ENCODE measurements around the gene ARHGAP22.
A peak's percentile ranks its signal among the peaks of the same experiment; 100 is the strongest.
"Not testable (repeated sequence)": the region's sequence is repeated elsewhere in the genome, so short reads cannot be mapped to it uniquely, and the experiment has no call there.

Gene ARHGAP22

GRCh38 chr10:48445932-48446331 is 158.9 kb downstream of the ARHGAP22 start:
- peak; percentile 77 for DNase-seq

- peak; percentile 80 for DNase-seq
Observed at GRCh38 chr10:48444861-48445841, 159.7 kb downstream of the ARHGAP22 start.

- DNase-seq: peak; percentile 37
Observed at GRCh38 chr10:48444266-48444665, 160.6 kb downstream of the ARHGAP22 start.

- DNase-seq: no peak
Observed at GRCh38 chr10:48442809-48443177, 162.1 kb downstream of the ARHGAP22 start.

- DNase-seq: no peak
Observed at GRCh38 chr10:48442090-48442808, 162.6 kb downstream of the ARHGAP22 start.

- no peak for DNase-seq
Observed at GRCh38 chr10:48440771-48441170, 164.1 kb downstream of the ARHGAP22 start.

- no peak for DNase-seq
Observed at GRCh38 chr10:48439581-48440041, 165.3 kb downstream of the ARHGAP22 start.

GRCh38 chr10:48439031-48439430 is 165.8 kb downstream of the ARHGAP22 start:
- no peak for DNase-seq

GRCh38 chr10:48437546-48437945 is 167.3 kb downstream of the ARHGAP22 start:
- DNase-seq: no peak

- DNase-seq: no peak
Observed at GRCh38 chr10:48431871-48432270, 173.0 kb downstream of the ARHGAP22 start.

- no peak for DNase-seq
Observed at GRCh38 chr10:48430402-48430993, 174.4 kb downstream of the ARHGAP22 start.

- peak; percentile 1 for DNase-seq
Observed at GRCh38 chr10:48429309-48429708, 175.6 kb downstream of the ARHGAP22 start.

- DNase-seq: no peak
Observed at GRCh38 chr10:48428896-48429295, 176.0 kb downstream of the ARHGAP22 start.

GRCh38 chr10:48423884-48424283 is 181.0 kb downstream of the ARHGAP22 start:
- DNase-seq: no peak

- DNase-seq: not testable (repeated sequence)
Observed at GRCh38 chr10:48421862-48422261, 183.0 kb downstream of the ARHGAP22 start.

- DNase-seq: no peak
Observed at GRCh38 chr10:48419714-48420113, 185.2 kb downstream of the ARHGAP22 start.

- no peak for DNase-seq
Observed at GRCh38 chr10:48418189-48418788, 186.6 kb downstream of the ARHGAP22 start.

- no peak for DNase-seq
Observed at GRCh38 chr10:48417374-48417773, 187.5 kb downstream of the ARHGAP22 start.

GRCh38 chr10:48416584-48417232 is 188.2 kb downstream of the ARHGAP22 start:
- DNase-seq: no peak

GRCh38 chr10:48414778-48415177 is 190.1 kb downstream of the ARHGAP22 start:
- no peak for DNase-seq

GRCh38 chr10:48414160-48414559 is 190.7 kb downstream of the ARHGAP22 start:
- no peak for DNase-seq

GRCh38 chr10:48412933-48413332 is 191.9 kb downstream of the ARHGAP22 start:
- no peak for DNase-seq

Measured in NCI-H2171 treated with DMSO at 0.1 percent for 48 hours (cell line).